HG03558 (cell line): ENCODE results near the gene RARB.

Experiments used
- ATAC-seq: cut with Tn5 transposase; IDR thresholded peaks from one replicate; pipeline ENCODE4 v1.9.1; 2021; ENCODE audit warnings: moderate number of reproducible peaks; ENCODE audit not compliant: unreplicated experiment; ENCODE audit errors: extremely low read depth

Gene RARB

DNA sequence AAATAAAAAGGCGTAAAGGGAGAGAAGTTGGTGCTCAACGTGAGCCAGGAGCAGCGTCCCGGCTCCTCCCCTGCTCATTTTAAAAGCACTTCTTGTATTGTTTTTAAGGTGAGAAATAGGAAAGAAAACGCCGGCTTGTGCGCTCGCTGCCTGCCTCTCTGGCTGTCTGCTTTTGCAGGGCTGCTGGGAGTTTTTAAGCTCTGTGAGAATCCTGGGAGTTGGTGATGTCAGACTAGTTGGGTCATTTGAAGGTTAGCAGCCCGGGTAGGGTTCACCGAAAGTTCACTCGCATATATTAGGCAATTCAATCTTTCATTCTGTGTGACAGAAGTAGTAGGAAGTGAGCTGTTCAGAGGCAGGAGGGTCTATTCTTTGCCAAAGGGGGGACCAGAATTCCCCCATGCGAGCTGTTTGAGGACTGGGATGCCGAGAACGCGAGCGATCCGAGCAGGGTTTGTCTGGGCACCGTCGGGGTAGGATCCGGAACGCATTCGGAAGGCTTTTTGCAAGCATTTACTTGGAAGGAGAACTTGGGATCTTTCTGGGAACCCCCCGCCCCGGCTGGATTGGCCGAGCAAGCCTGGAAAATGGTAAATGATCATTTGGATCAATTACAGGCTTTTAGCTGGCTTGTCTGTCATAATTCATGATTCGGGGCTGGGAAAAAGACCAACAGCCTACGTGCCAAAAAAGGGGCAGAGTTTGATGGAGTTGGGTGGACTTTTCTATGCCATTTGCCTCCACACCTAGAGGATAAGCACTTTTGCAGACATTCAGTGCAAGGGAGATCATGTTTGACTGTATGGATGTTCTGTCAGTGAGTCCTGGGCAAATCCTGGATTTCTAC, at the start of gene RARB:
RARB (plus strand) TSS at position 322 of the 847 bp plus-strand sequence; CDS start at position 791, 469 bp downstream.
- ATAC-seq: no peak

DNA sequence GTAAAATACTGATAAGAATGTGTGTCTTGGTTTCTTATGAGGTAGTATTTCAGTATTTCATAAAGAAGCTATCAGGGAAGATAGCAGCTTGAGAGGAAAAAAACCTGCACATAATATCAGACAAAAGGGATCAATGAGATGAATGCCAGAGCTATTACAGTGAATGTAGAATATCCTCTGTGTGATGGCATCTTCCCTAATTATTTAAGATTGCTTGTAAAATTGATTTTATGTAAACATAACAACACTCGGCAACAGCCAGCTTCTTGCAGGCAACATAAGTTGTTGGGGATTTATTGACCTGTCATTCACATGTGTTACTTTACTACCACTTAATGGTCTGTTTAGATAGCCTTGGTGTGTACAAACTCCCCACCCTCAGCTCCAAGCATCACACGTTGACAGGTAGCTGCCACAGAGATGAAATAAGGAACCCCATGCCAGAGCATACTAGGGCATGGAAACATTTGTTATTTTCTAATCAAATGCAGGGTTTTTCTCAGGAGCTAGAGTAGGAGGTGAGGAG, 49.2 kb upstream of the RARB start:
- ATAC-seq: no peak

DNA sequence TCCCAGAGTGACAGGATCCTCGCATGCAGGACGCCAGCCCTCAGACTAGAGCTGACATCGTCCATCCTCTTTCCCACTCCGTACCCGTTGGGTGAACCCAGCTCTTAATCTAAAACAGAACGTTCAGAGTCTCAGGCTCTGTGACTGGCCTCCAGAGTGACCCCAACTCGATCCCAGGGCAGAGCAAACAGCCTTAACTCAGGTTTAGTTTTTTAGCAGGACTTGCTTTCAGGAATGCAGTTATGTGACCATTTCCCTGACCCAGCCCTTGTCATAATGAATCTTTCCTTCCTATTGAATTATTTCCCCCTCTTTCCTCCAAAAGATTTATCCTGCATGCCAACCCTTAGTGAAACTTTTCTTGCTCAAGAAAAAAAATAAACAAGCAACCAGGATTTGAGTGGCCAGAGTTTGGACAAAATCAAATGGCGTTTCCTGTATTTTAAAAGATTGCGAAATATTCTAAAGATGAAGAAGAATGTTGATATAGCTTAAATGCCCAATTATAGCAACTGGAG, 47.8 kb upstream of the RARB start:
- no peak for ATAC-seq

DNA sequence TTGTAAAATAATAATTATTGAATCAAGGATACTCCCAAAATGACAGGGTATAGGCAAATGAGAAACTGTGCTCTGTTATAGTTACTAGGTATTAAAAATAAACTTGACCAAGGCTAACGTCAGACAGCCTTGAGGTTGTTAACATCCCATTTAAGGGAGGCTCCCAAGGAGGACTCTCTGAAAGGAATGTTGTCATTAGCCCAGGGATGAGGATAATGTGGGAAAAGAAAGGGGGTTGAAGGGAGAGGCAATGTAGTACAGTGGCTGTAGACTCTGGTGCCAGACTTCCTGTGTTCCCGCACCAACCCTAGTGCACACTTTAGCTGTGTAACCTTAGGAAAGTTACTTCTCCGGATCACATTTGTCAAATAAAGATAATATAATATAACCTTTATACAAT, 47.0 kb upstream of the RARB start:
- no peak for ATAC-seq

DNA sequence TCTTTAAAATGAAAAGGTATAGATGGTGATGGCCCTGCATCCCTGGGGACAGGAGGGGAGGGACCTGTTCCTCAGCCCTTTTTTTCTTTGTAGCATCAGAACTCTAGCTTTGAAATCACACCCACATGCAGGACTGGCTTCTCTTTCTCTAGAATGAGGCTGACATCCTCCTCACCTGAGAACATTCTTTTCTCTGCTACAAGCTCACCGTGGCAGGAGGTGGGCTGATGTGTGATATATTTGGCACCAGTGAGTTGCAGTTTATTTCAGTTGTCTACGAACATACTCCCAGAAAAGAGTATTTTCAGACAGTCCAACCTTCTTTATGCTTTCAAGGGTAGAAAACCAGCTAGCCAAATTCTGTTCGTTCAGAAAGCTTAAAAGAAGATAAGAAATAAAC, 43.6 kb upstream of the RARB start:
- no peak for ATAC-seq

DNA sequence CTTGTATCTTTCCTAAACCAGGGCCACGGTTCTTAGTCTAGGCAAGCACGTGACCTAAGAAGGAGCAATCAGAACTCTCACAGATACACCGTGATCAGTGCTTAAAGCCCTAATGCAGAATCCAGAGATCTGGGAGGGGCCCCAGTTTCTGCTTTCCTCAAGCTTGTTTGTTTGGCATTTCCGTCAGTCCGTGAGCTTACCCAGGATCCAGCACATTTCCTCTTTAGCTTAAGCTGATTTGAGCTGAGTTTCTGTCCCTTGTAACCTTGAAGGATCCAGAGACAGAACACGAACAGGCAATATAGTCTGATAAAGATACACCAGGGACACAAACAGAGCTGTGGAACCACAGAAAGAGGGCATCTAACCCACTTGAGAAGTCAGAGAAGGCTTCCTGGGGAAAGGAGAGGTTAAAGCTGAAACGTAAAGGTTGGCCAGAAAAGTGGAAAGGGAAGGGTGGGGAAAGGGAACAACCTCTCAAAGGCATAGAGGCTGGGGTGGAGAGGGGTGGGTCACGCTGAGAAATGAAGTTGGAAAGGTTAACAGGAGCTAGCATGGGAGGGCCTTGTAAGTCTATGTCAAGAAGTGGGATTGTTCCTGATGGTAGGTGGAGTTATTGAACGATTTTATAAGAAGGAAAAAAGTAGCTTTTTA, 42.1 kb upstream of the RARB start:
- no peak for ATAC-seq

DNA sequence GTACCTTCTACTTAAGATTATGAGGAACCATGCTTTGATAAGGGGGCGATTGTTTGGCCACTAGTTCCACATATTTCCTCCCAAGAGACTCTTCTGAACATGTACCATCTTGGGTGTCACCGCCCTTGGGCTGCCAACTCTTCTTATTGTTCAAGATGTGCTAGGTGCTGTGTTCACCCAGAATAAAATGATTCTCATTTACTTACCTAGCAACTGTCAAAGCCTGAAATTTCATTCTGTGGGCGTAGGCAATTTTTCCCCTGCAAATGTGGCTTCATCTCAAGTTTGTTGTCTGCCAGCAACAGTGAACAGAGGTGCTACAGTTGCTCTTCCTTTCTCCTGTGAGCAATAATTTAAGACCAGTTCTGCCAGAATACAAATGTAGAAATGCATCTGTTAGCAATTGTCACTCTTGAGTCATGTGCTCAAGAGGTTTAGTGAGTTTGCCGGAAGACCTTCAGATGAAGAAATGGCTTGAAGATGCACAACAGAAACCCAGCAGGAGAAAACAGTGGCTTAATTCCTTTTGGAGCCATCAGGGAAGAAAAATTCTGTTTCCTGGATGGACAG, 41.3 kb upstream of the RARB start:
- no peak for ATAC-seq

DNA sequence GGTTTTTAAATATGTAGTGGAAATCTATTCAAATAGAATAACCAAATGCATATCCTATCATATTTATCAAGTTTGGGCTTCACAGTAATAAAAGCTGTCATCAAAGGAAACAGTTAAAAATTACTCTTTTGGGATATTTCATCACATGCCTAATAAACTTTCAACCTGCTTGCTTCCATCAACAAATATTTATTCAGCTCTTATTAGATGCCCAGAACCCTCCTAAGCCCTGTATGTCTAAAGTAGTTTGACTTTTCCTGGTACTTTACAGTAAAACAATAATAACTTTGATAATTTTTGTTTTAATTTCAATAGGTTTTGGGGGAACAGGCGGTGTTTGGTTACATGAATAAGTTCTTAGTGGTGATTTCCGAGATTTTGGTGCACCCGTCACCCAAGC, 37.5 kb upstream of the RARB start:
- ATAC-seq: no peak

DNA sequence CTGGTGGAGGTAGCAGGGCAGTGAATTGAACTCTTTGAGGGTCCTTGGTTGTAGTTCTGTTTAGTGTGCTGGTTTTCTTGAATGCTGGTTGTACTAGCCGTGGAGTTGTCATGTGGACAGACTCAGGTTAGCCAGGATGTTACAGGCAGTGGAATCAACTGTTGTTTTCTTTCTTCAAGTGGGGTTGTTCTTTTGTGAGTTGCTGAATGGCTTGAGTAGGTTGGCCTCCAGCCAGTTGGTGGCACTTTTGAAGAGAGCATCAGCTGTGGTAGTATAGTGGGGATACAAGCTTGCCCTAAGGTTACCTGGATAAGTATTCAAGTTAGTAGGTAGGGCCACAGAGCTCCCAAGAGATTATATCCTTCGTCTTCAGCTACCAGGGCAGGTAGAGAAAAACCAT, 31.8 kb upstream of the RARB start:
- ATAC-seq: no peak

DNA sequence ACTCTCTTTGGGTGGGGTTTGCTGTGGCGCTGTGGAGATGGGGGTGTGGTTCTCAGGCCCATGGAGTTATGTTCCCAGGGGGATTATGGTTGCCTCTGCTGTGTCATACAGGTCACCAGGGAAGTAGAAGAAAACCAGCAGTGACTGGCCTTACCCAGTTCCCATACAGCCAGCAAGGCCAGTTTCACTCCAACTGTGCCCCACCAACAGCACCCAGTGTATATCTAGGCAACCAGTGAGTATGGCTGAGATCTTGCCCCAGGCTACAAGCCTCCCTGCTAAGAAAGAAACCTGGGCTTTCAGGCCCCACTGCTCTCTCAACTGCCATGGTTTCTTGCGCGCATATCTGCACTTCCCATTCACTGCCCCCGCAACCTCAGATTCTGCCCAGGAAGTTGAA, 31.4 kb upstream of the RARB start:
- ATAC-seq: no peak

DNA sequence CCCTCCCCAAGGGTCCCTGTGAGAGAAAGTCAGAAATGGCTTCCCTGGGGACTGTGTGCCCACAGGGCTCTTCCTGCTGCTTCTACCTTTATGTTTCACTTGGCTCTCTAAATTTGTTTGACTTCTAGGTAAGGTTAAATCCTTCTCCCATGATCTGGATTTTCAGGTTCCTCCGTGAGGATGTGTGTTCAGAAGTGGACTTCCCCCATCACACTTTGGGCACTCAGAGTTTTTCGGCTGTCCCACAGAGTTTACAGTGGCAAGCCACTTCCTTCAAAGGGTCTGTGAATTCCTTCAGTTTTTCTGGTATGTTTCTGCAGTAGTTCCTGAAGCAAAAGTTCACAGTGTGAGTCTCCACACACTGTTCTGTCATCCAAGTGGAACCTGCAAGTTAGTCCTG, 30.9 kb upstream of the RARB start:
- ATAC-seq: no peak

DNA sequence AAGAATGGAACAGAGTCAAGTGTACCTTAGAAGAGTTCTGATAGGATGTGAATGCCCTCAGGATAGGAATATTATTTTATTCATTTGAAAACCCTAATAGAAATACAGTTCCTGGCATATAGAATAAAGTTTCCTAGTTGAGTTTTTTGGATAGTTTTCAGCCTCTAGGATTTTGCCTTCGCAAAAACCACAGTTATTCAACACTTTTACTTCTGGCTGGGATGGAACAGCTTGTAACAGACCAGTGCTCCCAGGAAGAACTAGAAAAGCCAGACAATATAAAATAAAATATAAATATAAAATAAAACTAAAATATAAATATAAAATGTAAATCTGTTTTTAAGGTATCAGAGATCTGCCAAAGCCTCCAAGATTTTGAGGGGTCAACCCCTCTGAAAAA, 27.5 kb upstream of the RARB start:
- no peak for ATAC-seq

DNA sequence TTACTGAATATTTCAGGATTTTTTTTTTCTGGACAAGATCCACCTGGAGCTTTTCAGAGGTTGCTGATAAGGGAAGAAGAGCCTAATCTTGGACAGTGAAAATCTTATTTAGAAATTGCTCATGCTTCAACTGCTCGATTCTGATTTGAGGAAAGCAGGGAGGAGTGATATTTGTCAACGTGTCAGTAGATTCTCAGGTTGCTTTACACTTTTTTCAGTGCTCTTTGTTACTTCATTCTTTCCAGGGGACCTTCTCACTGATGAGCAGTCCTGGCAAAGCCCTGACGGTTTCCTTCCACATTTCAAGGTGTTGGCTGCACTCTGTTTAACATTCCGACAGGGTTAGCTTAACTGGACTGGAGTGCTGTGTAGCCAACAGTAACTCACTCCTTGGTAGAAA, 24.1 kb upstream of the RARB start:
- no peak for ATAC-seq

DNA sequence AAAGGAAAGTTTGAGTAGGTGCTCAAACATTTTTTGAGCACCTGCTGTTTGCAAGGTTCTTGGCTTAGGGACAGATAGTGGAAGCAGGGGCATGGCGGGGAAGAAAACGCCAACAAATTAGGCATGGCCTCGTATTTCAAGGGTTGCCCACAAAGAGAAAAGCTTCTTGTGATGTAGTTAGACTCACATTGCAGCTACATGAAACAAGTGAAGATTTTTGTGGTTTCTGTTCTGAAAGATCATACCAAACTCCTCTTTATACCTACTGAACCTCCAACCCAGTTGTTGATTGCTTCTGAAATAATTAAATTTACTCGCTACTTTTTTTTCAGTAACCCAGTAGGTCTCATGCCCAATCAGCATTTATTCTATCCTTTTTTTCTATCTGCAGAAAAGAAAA, 23.5 kb upstream of the RARB start:
- no peak for ATAC-seq

DNA sequence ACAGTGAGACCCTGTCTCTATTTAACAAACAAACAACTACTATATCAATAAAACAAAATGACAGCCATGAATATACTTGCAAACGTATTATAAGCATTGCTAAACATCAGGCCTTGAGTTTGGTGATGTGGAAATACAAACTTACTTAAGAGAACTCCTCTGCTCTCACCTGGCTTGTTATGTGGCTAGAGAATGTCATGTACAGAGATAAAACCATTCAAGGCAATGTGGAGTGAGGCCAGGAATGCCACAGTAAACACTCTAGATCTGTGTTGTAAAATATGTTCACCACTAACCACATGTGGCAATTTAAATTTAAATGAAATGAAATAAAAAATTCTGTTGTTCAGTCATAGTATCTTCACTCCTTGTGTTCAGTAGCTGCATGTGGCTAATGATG, 22.7 kb upstream of the RARB start:
- no peak for ATAC-seq

DNA sequence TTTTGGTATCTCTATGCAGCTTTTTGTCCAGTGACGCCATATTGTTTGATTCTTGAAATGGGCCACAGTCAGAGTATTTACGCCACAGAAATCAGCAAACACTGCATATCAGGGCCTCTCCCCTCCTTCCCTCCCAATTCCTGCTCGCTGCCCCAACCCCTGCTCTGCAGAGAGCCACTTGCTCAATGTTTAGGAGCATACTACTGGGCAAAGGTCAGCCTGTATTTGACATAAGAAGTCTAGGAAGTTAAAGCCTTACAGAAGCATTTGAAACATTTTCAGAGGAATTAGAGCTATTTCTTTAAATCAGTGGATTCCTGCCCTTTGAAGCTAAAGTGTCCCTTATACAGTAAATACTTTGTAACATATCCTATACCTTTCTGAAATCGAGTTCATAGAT, 17.4 kb upstream of the RARB start:
- no peak for ATAC-seq

DNA sequence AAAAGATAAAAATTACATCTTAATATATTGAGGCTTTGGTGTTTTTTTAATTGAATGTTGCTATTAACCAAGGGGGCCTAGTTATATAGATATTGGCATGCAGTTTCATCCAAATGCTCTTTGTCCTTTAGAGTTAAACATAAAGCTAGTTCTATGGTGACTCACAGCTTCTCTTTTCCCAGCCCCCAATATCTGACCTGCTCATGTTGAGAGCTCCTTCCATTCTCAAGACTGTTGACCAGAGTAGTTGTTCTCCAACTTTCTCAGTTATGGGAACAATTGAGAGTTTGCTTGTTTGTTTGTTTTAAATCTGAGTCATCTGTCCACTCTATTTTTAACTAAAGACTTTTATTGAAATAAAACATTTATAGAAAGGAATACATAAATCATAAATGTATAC, 15.8 kb upstream of the RARB start:
- ATAC-seq: no peak

DNA sequence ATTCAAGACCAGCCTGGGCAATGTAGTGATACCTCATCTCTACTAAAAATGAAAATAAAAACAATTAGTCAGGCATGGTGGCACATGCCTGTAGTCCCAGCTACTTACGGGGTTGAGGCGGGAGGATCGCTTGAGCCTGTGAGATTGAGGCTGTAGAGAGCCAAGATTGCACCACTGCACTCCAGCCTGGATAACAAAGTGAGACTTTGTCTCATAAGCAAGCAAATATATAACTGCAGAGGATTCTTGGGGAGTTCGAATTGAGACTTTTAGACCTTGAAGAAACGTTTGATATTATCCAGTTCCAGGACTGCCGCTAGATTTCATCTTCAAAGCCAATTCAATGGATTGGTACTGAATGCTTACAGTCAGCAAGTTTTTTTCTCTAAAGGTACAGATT, 11.9 kb upstream of the RARB start:
- no peak for ATAC-seq

DNA sequence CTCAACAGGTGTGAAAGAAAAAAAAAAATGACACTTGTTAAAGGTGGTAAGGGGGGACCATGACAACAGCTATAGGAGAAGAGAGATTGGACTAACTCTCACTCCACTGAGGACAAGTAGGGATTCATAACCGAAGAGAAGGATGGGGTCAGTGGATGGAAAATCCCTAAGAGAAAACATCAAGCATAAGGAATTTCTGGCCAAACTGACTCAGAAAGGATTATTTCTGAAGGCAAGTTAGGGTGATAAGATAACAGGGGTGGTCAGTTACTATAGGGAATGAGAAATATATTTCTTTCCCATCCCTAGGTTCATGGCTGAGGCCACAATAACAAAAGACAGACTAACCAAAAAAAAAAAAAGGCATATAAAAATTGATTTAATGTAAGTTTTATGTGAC, 9.5 kb upstream of the RARB start:
- ATAC-seq: no peak

DNA sequence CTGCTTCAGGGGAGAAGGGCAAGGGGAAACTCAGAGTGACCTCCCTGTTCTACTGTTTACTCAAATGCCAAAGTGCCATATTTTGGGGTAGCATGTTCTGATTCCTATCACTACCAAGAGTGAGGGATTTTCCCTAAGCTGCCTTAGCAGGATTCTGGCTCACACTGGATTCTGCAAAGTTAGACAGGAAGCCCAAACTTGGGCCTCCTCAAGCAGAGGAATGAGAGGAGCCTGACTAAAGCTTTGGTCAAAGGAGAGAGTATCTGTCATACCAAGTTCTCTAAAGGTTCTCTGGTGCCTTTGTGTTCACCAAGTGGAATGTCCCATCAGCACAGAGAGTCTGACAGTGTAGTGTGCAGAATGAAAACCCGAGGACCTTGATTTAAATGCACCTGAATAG, 8.8 kb upstream of the RARB start:
- no peak for ATAC-seq

DNA sequence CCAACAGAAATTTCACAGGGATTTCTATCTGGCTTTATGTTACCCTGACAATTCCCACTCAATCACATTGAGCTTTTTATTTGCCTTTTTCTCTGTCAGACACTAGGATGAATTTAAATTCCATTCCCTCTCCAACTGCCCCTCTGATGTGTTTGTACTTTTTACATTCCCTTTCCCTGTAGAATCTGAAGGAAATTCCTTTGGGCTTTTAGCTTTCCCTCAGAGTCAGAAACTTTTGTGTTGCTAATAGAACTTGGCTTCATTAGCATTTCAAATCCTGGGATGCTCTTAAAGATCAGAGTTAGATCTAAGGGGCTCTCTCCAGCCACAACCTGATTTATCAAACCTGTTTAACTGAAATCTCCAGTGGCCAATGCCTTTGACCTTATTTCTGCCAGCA, 7.9 kb upstream of the RARB start:
- no peak for ATAC-seq
